ENCODE data around the gene GASK1B. TPM values are rescaled to one million over a fixed set of nuclear protein-coding genes. Genes with fewer than 3 reads are reported as not detected.

Gene GASK1B
- polyA plus RNA-seq (ENCODE audit: low read depth in 6 of 6), result under 1 TPM in 4 of 6 donors, not detected in 2; 0.04 to 0.23 (median 0.20) TPM

- DNase-seq (no peak), ATAC-seq (ENCODE audit: low read depth in 2 of 2) (no peak)
- H3K36me3 Mint-ChIP-seq, result no peaks in the 10 kb centered on the region
- peaks cover 16 to 56% (median 34%) of the 10 kb centered on the region in 3 donors for H3K27me3 Mint-ChIP-seq
- H3K4me3 Mint-ChIP-seq, result no peak within 1 kb of the TSS
- peaks cover 0 to 14% (median 0%) of the 10 kb centered on the region in 3 donors for H3K4me1 Mint-ChIP-seq
- peak within 1 kb of the TSS in 1 of 6 donors; percentile 38 for H3K27ac Mint-ChIP-seq
- H3K9me3 Mint-ChIP-seq, result no peaks in the 10 kb centered on the region
Measured at GRCh38 chr4:158172261-158173258, at the start of gene GASK1B. Gene GASK1B (minus strand): TSS chr4:158173025. CDS start chr4:158171375, 1,650 bp downstream.

DNA sequence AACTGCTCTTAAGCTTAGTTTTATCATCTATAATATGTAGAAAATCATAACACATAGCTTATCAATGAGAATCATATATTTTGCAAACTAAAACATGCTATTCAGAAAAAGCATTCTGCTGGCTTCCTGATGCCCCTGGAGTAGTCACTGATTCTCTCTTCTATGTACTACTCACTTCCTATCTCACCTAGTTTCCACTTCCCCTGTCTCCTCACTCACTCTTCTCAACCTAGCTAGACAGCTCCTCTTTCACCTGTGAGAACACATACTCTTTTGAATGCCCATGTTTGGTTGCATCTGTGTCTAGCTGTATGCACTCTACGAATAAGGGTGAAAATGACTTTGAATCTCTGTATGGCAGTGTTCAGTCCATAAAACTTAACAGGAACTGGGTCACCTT lies 46.8 kb upstream of the GASK1B start:
- no peaks in the 10 kb centered on the region for H3K36me3 Mint-ChIP-seq
- H3K9me3 Mint-ChIP-seq, result peaks cover 0 to 6% (median 0%) of the 10 kb centered on the region in 7 donors
- H3K27me3 Mint-ChIP-seq, result peaks cover 0 to 5% (median 4%) of the 10 kb centered on the region in 3 donors
- no peak for ATAC-seq (ENCODE audit: low read depth in 2 of 2)
- H3K27ac Mint-ChIP-seq, result no peak overlapping the region
- DNase-seq, result no peak
- no peaks in the 10 kb centered on the region for H3K4me1 Mint-ChIP-seq
- H3K4me3 Mint-ChIP-seq, result no peak overlapping the region

DNA sequence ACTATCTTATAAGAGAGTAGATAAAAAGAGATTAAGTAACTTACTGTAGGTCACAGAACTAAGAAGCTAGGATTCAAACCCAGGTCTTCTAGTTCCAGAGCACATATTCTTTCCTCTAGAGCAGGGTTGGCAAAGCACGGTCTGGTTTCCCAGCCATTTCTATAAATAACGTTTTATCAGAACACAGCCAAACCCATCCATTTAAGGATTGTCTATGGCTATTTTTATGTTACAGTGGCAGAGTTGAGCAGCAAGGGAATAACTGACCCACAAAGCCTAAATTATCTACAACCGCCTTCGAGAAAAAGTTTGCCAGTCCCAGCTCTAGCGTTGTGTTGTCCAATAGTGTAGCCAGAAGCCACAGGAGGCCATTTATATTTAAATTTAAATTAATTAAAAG lies 44.9 kb upstream of the GASK1B start:
- Mint-ChIP-seq H3K4me3 (no peak overlapping the region), H3K27me3 (peaks cover 0 to 17% (median 5%) of the 10 kb centered on the region in 3 donors), H3K9me3 (peaks cover 0 to 6% (median 0%) of the 10 kb centered on the region in 7 donors), H3K4me1 (no peaks in the 10 kb centered on the region), H3K36me3 (no peaks in the 10 kb centered on the region), H3K27ac (no peak overlapping the region)
- no peak for ATAC-seq (ENCODE audit: low read depth in 2 of 2)
- no peak for DNase-seq

- Mint-ChIP-seq H3K36me3 (no peaks in the 10 kb centered on the region), H3K27ac (no peak overlapping the region), H3K4me3 (no peak overlapping the region), H3K4me1 (peaks cover 8 to 12% (median 8%) of the 10 kb centered on the region in 3 donors), H3K27me3 (peaks cover 0 to 27% (median 11%) of the 10 kb centered on the region in 3 donors), H3K9me3 (peaks cover 0 to 6% (median 0%) of the 10 kb centered on the region in 7 donors)
- no peak for DNase-seq
- ATAC-seq (ENCODE audit: low read depth in 2 of 2), result no peak
Measured at GRCh38 chr4:158214856-158215255, 42.0 kb upstream of the GASK1B start.

DNA sequence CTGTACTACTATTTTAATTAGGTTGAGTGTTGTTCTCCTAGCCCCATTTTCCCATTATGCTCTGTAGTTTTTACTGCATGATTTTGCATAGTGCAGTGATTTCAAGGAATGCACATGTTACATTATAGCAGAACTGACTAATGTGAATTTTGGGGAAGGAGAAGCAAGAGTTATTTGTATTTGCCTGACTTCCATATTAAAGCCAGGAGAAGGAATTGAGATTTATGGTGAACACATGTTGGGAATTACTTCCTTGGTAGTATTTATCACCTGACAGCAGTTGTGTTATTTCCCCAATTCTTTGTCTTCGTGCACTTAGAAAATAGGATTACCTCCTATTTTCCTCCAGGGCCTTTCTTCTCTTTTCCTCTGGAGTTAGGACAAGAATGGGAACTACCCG lies 40.6 kb upstream of the GASK1B start:
- H3K4me3 Mint-ChIP-seq, result no peak overlapping the region

GRCh38 chr4:158211222-158211621 lies 38.4 kb upstream of the GASK1B start:
- Mint-ChIP-seq H3K4me3 (peak overlapping the region in 7 of 8 donors; percentile 2 to 78 (median 13)), H3K27ac (peak overlapping the region in 1 of 6 donors; percentile 10), H3K9me3 (peaks cover 0 to 4% (median 0%) of the 10 kb centered on the region in 7 donors), H3K36me3 (no peaks in the 10 kb centered on the region), H3K4me1 (peaks cover 15 to 18% (median 16%) of the 10 kb centered on the region in 3 donors), H3K27me3 (peaks cover 0 to 24% (median 8%) of the 10 kb centered on the region in 3 donors)
- DNase-seq, result no peak
- ATAC-seq (ENCODE audit: low read depth in 2 of 2), result no peak

More for the DNA sequence above, 40.6 kb upstream of the GASK1B start:
- DNase-seq (no peak), ATAC-seq (ENCODE audit: low read depth in 2 of 2) (no peak)
- Mint-ChIP-seq H3K27ac (no peak overlapping the region), H3K27me3 (peaks cover 0 to 27% (median 11%) of the 10 kb centered on the region in 3 donors), H3K9me3 (peaks cover 0 to 6% (median 0%) of the 10 kb centered on the region in 7 donors), H3K36me3 (no peaks in the 10 kb centered on the region), H3K4me1 (peaks cover 15 to 18% (median 16%) of the 10 kb centered on the region in 3 donors)

GRCh38 chr4:158209825-158210807 lies 37.3 kb upstream of the GASK1B start, which contains the start of gene TMEM144:
Gene TMEM144 (plus strand): TSS chr4:158210486. CDS start chr4:158212668, 2,182 bp downstream.
- H3K36me3 Mint-ChIP-seq, result no peaks in the 10 kb centered on the region
- peak within 1 kb of the TSS; percentile 75 to 91 (median 88) for H3K4me3 Mint-ChIP-seq
- H3K27ac Mint-ChIP-seq, result peak within 1 kb of the TSS in 4 of 6 donors; percentile 10 to 74 (median 42)
- DNase-seq (no peak), ATAC-seq (ENCODE audit: low read depth in 2 of 2) (peak; percentile 41 to 72)
- H3K27me3 Mint-ChIP-seq, result peaks cover 0 to 29% (median 5%) of the 10 kb centered on the region in 3 donors
- peaks cover 0 to 4% (median 0%) of the 10 kb centered on the region in 7 donors for H3K9me3 Mint-ChIP-seq
- H3K4me1 Mint-ChIP-seq, result peaks cover 15 to 18% (median 16%) of the 10 kb centered on the region in 3 donors

GRCh38 chr4:158208963-158209640 lies 36.3 kb upstream of the GASK1B start:
- Mint-ChIP-seq H3K27ac (no peak overlapping the region), H3K27me3 (peaks cover 0 to 24% (median 5%) of the 10 kb centered on the region in 3 donors), H3K9me3 (peaks cover 0 to 4% (median 0%) of the 10 kb centered on the region in 7 donors), H3K4me3 (peak overlapping the region in 7 of 8 donors; percentile 10 to 91 (median 85)), H3K36me3 (no peaks in the 10 kb centered on the region), H3K4me1 (peaks cover 15 to 18% (median 16%) of the 10 kb centered on the region in 3 donors)
- no peak for DNase-seq
- peak; percentile 67 to 79 for ATAC-seq (ENCODE audit: low read depth in 2 of 2)

- Mint-ChIP-seq H3K9me3 (peaks cover 0 to 4% (median 0%) of the 10 kb centered on the region in 7 donors), H3K27me3 (peaks cover 0 to 5% (median 0%) of the 10 kb centered on the region in 3 donors), H3K4me1 (no peaks in the 10 kb centered on the region), H3K4me3 (no peak overlapping the region), H3K36me3 (no peaks in the 10 kb centered on the region), H3K27ac (no peak overlapping the region)
- no peak for ATAC-seq (ENCODE audit: low read depth in 2 of 2)
- no peak for DNase-seq
Measured at GRCh38 chr4:158203929-158204328, 31.1 kb upstream of the GASK1B start.

DNA sequence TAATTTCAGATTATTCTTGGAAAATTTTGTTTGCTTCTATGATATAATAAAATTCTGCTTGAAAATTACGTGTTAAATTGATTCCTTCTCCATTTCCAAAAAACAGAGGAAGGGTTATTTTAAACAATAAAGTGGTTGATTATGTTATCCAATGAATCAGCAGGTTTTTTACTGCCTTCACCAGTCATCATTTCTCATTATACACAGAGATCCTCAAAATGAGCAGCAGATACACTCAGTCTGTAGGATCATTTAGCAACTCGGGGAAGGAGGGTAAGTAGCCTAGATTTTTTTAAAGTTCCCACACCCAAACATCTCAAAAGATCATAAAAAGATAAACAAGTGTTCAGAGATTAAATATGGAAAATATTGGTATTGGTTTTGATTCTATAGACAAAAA lies 30.6 kb upstream of the GASK1B start:
- H3K36me3 Mint-ChIP-seq, result no peaks in the 10 kb centered on the region
- H3K9me3 Mint-ChIP-seq, result peaks cover 0 to 4% (median 0%) of the 10 kb centered on the region in 7 donors
- no peak overlapping the region for H3K27ac Mint-ChIP-seq
- no peak for DNase-seq
- no peaks in the 10 kb centered on the region for H3K4me1 Mint-ChIP-seq
- H3K27me3 Mint-ChIP-seq, result peaks cover 0 to 5% (median 0%) of the 10 kb centered on the region in 3 donors
- ATAC-seq (ENCODE audit: low read depth in 2 of 2), result no peak
- H3K4me3 Mint-ChIP-seq, result no peak overlapping the region

GRCh38 chr4:158202481-158202880 lies 29.7 kb upstream of the GASK1B start:
- Mint-ChIP-seq H3K9me3 (peaks cover 0 to 2% (median 0%) of the 10 kb centered on the region in 7 donors), H3K27ac (no peak overlapping the region), H3K4me1 (no peaks in the 10 kb centered on the region), H3K27me3 (peaks cover 0 to 5% (median 0%) of the 10 kb centered on the region in 3 donors), H3K4me3 (no peak overlapping the region), H3K36me3 (no peaks in the 10 kb centered on the region)
- DNase-seq, result no peak
- ATAC-seq (ENCODE audit: low read depth in 2 of 2), result no peak

DNA sequence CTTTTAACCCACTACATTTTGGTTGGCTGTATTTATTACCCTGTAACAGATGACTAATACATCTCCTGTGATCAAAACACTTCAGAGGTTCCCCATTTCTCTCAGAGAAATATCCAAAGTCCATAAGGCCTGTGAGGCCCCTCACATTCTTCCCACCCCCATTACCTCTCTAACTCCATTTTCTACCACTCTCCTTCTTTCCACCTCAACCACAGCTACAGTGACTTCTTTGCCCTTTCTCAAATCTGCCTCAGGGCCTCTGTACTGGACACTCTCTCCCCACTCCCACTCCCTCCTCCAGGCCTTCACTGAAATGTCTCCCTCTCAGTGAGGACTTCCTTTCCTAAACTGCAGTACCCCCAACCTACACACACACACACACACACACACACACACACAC lies 29.1 kb upstream of the GASK1B start:
- Mint-ChIP-seq H3K27me3 (peaks cover 0 to 8% (median 5%) of the 10 kb centered on the region in 3 donors), H3K4me1 (no peaks in the 10 kb centered on the region), H3K36me3 (no peaks in the 10 kb centered on the region), H3K4me3 (no peak overlapping the region), H3K9me3 (peaks cover 0 to 2% (median 0%) of the 10 kb centered on the region in 7 donors), H3K27ac (peak overlapping the region in 1 of 6 donors; percentile 59)
- DNase-seq, result no peak
- ATAC-seq (ENCODE audit: low read depth in 2 of 2), result no peak
